PC-3 (cell line): ENCODE results near the gene GRIK5.

Source experiments
- CTCF ChIP-seq: fragments of 300-600 bp; sonication (generic); conservative IDR thresholded peaks from 2 replicates; pipeline ENCODE4 v1.5.1; 2017; ENCODE audit warnings: antibody characterized with exemption, low read depth, mild to moderate bottlenecking, low read length
- EZH2 ChIP-seq: fragments of 300-600 bp; sonication (generic); IDR thresholded peaks from one replicate; pipeline ENCODE4 v1.6.1; 2017; ENCODE audit warnings: antibody characterized with exemption, mild to moderate bottlenecking, low read length; ENCODE audit not compliant: unreplicated experiment

GRCh38 chr19:41967054-41967783 lies 102.8 kb downstream of the GRIK5 start:
- no peak for TF ChIP-seq CTCF
- no peak for TF ChIP-seq EZH2
